Thoracic aorta (tissue), 2 donors: ENCODE data around the gene VKORC1. TPM values are rescaled to one million over a fixed set of nuclear protein-coding genes. Genes with fewer than 3 reads are reported as not detected.

Experiments used
- ATAC-seq: fragments of 150-250 bp; one replicate; pipeline ENCODE4 v1.8.0; 2017; ENCODE audit warnings: low read depth; ENCODE audit not compliant: insufficient number of reproducible peaks, low FRiP score
- DNase-seq: peaks from one replicate; pipeline ENCODE4 v3.0.0-alpha.2; 2020; ENCODE audit warnings: low spot score
- H3K27ac ChIP-seq, 2 donors: fragments of 200-600 bp; sonication (generic); 1 replicate in 1 of 2; 2 replicates in 1 of 2; pipeline ENCODE4 v1.5.1; 2016; ENCODE audit warnings: mild to moderate bottlenecking in 2 of 2, moderate library complexity in 2 of 2
- H3K27me3 ChIP-seq: fragments of 200-600 bp; sonication (generic); replicated peaks from 2 replicates; pipeline ENCODE4 v1.6.0; 2016; ENCODE audit warnings: mild to moderate bottlenecking; ENCODE audit not compliant: insufficient read depth
- H3K36me3 ChIP-seq: fragments of 200-600 bp; sonication (generic); one replicate; pipeline ENCODE4 v1.5.1; 2016
- H3K4me1 ChIP-seq, 2 donors: fragments of 200-600 bp; sonication (generic); 1 replicate in 1 of 2; 2 replicates in 1 of 2; pipeline versions ENCODE4 v1.5.1 to v1.6.0; 2016; ENCODE audit warnings: low read depth in 2 of 2, mild to moderate bottlenecking in 1 of 2; ENCODE audit not compliant: control insufficient read depth in 1 of 2
- H3K4me3 ChIP-seq: fragments of 200-600 bp; sonication (generic); 2 replicates; pipeline ENCODE4 v1.5.1; 2016; ENCODE audit warnings: mild to moderate bottlenecking
- H3K9me3 ChIP-seq: fragments of 200-600 bp; sonication (generic); 2 replicates; pipeline ENCODE4 v1.5.1; 2016
- total RNA-seq, 2 donors: library from RNA; depleted of rRNA; stranded (reverse); fragments of >200 nt; gene quantifications; one replicate each; pipeline versions ENCODE4 v1.1.0 to v1.2.3, GENCODE V29; 2016
- TF ChIP-seq, protein P1 (sequence below): fragments of 200-600 bp; sonication (generic); IDR thresholded peaks from one replicate; pipeline ENCODE4 v1.5.1; 2019; ENCODE audit warnings: antibody characterized with exemption

Gene VKORC1
- total RNA-seq, 2 donors from 2014 or later = 88.7 to 187 TPM

- Histone ChIP-seq H3K9me3 (no peaks in the 10 kb centered on the region), H3K27me3 (no peaks in the 10 kb centered on the region), H3K4me3 (no peak overlapping the region), H3K4me1 (peaks cover 0 to 7% of the 10 kb centered on the region in 2 donors), H3K36me3 (peaks cover 43% of the 10 kb centered on the region), H3K27ac (no peak overlapping the region)
- ATAC-seq = no peak
- DNase-seq = no peak
- TF ChIP-seq, protein P1, sequence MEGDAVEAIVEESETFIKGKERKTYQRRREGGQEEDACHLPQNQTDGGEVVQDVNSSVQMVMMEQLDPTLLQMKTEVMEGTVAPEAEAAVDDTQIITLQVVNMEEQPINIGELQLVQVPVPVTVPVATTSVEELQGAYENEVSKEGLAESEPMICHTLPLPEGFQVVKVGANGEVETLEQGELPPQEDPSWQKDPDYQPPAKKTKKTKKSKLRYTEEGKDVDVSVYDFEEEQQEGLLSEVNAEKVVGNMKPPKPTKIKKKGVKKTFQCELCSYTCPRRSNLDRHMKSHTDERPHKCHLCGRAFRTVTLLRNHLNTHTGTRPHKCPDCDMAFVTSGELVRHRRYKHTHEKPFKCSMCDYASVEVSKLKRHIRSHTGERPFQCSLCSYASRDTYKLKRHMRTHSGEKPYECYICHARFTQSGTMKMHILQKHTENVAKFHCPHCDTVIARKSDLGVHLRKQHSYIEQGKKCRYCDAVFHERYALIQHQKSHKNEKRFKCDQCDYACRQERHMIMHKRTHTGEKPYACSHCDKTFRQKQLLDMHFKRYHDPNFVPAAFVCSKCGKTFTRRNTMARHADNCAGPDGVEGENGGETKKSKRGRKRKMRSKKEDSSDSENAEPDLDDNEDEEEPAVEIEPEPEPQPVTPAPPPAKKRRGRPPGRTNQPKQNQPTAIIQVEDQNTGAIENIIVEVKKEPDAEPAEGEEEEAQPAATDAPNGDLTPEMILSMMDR = no peak
Measured at GRCh38 chr16:31084584-31085302, 9.9 kb downstream of the VKORC1 start.

- TF ChIP-seq, protein P1 = no peak
- no peak for DNase-seq
- no peaks in the 10 kb centered on the region for H3K9me3 ChIP-seq
- peaks cover 44% of the 10 kb centered on the region for H3K36me3 ChIP-seq
- H3K27me3 ChIP-seq = no peaks in the 10 kb centered on the region
- no peak for ATAC-seq
- no peak overlapping the region for H3K27ac ChIP-seq
- peaks cover 0 to 7% of the 10 kb centered on the region in 2 donors for H3K4me1 ChIP-seq
- no peak overlapping the region for H3K4me3 ChIP-seq
Measured at GRCh38 chr16:31083981-31084380, 10.6 kb downstream of the VKORC1 start.

GRCh38 chr16:31083556-31083955, 11.0 kb downstream of the VKORC1 start:
- Histone ChIP-seq H3K27ac (no peak overlapping the region), H3K27me3 (no peaks in the 10 kb centered on the region), H3K9me3 (no peaks in the 10 kb centered on the region), H3K36me3 (peaks cover 45% of the 10 kb centered on the region), H3K4me1 (peaks cover 0 to 7% of the 10 kb centered on the region in 2 donors), H3K4me3 (no peak overlapping the region)
- ATAC-seq (no peak), DNase-seq (no peak)
- TF ChIP-seq, protein P1 = no peak

DNA sequence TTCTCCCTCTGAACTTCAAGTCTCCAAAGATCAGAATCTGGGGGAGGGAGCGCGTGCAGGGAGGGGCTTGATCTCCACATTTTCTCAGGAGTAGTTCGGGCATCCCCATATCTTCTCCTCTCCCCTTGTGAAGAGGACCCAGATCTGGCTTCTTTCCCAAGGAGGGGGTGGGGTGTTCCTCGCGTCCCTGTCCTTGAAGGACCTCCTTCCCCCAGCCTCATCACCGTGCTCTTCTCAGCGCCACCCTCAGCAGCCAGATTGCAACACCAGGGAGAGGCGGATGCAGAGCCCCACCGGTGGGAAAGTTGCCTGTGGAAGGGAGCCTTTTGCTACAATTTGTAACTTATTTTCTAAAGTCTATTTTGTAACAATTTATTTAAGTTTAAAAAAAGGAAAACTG, 11.5 kb downstream of the VKORC1 start:
- H3K4me3 ChIP-seq = no peak overlapping the region
- H3K4me1 ChIP-seq = peaks cover 0 to 7% of the 10 kb centered on the region in 2 donors
- H3K27me3 ChIP-seq = no peaks in the 10 kb centered on the region
- ATAC-seq = no peak
- H3K36me3 ChIP-seq = peaks cover 50% of the 10 kb centered on the region
- TF ChIP-seq, protein P1 = no peak
- DNase-seq = no peak
- H3K9me3 ChIP-seq = no peaks in the 10 kb centered on the region
- no peak overlapping the region for H3K27ac ChIP-seq

DNA sequence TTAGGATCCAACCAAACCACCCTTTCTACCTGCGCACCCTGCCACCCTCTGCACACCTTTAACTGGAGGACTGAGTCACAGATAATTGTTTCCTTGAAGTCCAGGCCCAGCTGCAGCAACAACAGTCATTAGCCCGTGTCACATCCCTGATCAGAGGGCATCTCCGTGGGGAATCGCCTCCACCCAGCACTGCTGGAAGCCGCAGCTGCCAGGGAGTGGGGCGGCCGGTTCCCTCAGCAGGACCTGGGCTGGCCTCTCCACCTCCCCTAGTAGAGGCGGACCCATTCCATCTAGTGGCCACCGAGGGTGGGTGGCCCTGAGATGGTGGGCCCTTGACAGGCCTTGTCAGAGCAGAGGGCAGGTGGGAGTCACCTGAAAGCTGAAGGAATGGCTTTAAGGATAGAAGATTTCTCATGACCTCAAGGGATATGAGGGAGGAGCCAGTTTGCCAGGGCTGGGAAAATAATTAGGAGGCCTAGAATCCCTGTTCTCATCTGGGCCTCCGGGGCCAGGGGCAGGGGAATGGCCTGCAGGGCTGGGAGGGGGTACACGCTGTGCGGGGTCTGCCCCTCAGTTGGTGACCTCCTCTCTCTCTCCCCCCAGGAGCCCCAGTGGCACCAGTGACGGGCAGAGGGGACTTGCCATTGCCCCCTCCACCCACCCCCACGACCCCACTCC, 12.1 kb downstream of the VKORC1 start:
- ATAC-seq (no peak), DNase-seq (no peak)
- Histone ChIP-seq H3K9me3 (no peaks in the 10 kb centered on the region), H3K27ac (no peak overlapping the region), H3K27me3 (no peaks in the 10 kb centered on the region), H3K4me3 (no peak overlapping the region), H3K4me1 (peaks cover 0 to 7% of the 10 kb centered on the region in 2 donors), H3K36me3 (peaks cover 53% of the 10 kb centered on the region)
- TF ChIP-seq, protein P1 = no peak
